ENCODE results near the gene DHCR24.

DNA sequence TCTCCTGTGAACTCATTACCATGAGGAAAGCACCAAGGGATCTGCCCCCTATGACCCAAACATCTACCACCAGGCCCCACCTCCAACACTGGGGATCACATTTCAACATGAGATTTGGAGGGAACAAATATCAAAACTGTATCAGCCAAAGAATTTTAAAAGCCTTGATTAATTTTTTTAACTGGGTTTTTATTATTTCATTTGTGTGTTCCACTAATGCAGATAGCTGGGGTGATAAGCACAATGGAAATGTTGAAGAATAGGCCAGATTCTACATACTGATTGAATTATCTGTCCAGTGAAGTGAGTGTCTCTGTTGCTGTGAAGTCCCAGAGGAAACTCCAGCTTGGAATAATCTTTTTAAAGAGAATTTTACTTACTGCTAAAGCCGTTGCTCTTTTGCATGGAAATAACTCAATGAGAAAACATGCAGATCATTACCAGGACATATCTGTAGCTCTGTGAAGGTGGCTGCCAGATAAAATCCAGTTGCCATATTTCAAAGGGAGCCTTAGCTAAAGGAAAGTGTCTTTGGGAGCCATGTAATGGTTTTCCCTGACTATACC, 44.4 kb upstream of the DHCR24 start:
- no peak for TF ChIP-seq EP300 (IDR thresholded peaks at IDR 0.05)
- TF ChIP-seq, protein P1, sequence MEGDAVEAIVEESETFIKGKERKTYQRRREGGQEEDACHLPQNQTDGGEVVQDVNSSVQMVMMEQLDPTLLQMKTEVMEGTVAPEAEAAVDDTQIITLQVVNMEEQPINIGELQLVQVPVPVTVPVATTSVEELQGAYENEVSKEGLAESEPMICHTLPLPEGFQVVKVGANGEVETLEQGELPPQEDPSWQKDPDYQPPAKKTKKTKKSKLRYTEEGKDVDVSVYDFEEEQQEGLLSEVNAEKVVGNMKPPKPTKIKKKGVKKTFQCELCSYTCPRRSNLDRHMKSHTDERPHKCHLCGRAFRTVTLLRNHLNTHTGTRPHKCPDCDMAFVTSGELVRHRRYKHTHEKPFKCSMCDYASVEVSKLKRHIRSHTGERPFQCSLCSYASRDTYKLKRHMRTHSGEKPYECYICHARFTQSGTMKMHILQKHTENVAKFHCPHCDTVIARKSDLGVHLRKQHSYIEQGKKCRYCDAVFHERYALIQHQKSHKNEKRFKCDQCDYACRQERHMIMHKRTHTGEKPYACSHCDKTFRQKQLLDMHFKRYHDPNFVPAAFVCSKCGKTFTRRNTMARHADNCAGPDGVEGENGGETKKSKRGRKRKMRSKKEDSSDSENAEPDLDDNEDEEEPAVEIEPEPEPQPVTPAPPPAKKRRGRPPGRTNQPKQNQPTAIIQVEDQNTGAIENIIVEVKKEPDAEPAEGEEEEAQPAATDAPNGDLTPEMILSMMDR (IDR thresholded peaks at IDR 0.05), result no peak
